Stomach (tissue), 9 donors: ENCODE data around the gene EFHC2. TPM values are rescaled to one million over a fixed set of nuclear protein-coding genes. Genes with fewer than 3 reads are reported as not detected.

Source experiments
- DNase-seq, 2 donors: peaks; one replicate each; pipeline versions ENCODE4 v3.0.0 to v3.0.0-alpha.2; 2013 to 2019
- H3K27ac ChIP-seq, 5 donors: fragments of 200-600 bp in 4 of 5; sonication (generic) in 4 of 5; one replicate each; pipeline ENCODE4 v1.5.1; 2013 to 2019; ENCODE audit warnings: mild to moderate bottlenecking in 1 of 5, moderate library complexity in 1 of 5
- H3K27me3 ChIP-seq, 3 donors: fragments of 200-600 bp; sonication (generic); one replicate each; pipeline ENCODE4 v1.5.1; 2017 to 2019; ENCODE audit warnings: mixed run types in 1 of 3
- H3K36me3 ChIP-seq, 4 donors: fragments of 200-600 bp; sonication (generic); 1 replicate in 3 of 4; 2 replicates in 1 of 4; pipeline ENCODE4 v1.5.1; 2016 to 2019
- H3K4me1 ChIP-seq, 4 donors: fragments of 200-600 bp; sonication (generic); one replicate each; pipeline ENCODE4 v1.5.1; 2016 to 2019
- H3K4me3 ChIP-seq, 4 donors: fragments of 200-600 bp; sonication (generic) in 3 of 4; one replicate each; pipeline ENCODE4 v1.5.1; 2016 to 2019; ENCODE audit warnings: mild to moderate bottlenecking in 1 of 4
- H3K9me3 ChIP-seq, 4 donors: fragments of 200-600 bp; sonication (generic); one replicate each; pipeline ENCODE4 v1.5.1; 2016 to 2019
- EP300 ChIP-seq: sonication (generic); formaldehyde crosslinking; IDR thresholded peaks from one replicate; pipeline ENCODE4 v1.6.1; 2017; ENCODE audit warnings: antibody characterized with exemption
- POLR2A ChIP-seq, 4 donors: fragments of 450-650 bp; IDR thresholded peaks; one replicate each; pipeline ENCODE4 v1.6.1; 2016; ENCODE audit warnings: antibody characterized with exemption in 4 of 4, control low read depth in 2 of 4, mild to moderate bottlenecking in 1 of 4, moderate library complexity in 1 of 4
- POLR2AphosphoS5 ChIP-seq, 3 donors: sonication (generic); formaldehyde crosslinking; IDR thresholded peaks; one replicate each; pipeline ENCODE4 v1.6.1; 2016; ENCODE audit warnings: antibody characterized with exemption in 3 of 3
- WGBS, 5 donors: extraction: QIAGEN DNeasy Blood & Tissue Kit in 3 of 5; methylation state at CpG; one replicate each; pipeline versions ENCODE4 v1.1.5 to v1.1.7; 2013 to 2018; 5-methylcytosine and 5-hydroxymethylcytosine counted together
- intact Hi-C: fragments of 100-400 bp; cut with DNase I; formaldehyde crosslinking; loops from one replicate; pipeline ENCODE4 v1.15.1; 2023; ENCODE audit warnings: low total_unique reads
- polyA plus RNA-seq, 3 donors: library from polyadenylated mRNA; stranded (reverse); fragments of 200-250 nt; gene quantifications; one replicate each; pipeline ENCODE4 v1.2.3, GENCODE V29; 2013
- total RNA-seq, 5 donors: library from RNA; depleted of rRNA; stranded (reverse); fragments of >200 nt; gene quantifications; one replicate each; pipeline versions ENCODE4 v1.1.0 to v1.2.3, GENCODE V29; 2014 to 2016
- TF ChIP-seq, protein P1 (sequence below), 7 experiments: fragments of 450-650 bp in 4 of 7; fragments of 200-600 bp in 3 of 7; sonication (generic) in 3 of 7; IDR thresholded peaks; one replicate each; pipeline ENCODE4 v1.5.1; 2016 to 2019; ENCODE audit warnings: antibody characterized with exemption in 7 of 7, control low read depth in 2 of 7, mild to moderate bottlenecking in 1 of 7
- donor health status: healthy with polysubstance abuse.
- donor health status: Bipolar disorder and iron deficiency.
- donor health status: healthy.

Gene EFHC2
- total and polyA plus RNA-seq, 8 donors, result 0.37 to 10.0 (median 1.5) TPM; not detected in 1

GRCh38 chrX:44099366-44099765 lies 244.1 kb downstream of the EFHC2 start:
- Histone ChIP-seq H3K36me3 (no peaks in the 10 kb centered on the region), H3K27ac (no peak overlapping the region), H3K4me1 (no peaks in the 10 kb centered on the region), H3K27me3 (peaks cover 0 to 11% (median 0%) of the 10 kb centered on the region in 3 donors), H3K9me3 (no peaks in the 10 kb centered on the region), H3K4me3 (no peak overlapping the region)
- TF ChIP-seq, protein P1, sequence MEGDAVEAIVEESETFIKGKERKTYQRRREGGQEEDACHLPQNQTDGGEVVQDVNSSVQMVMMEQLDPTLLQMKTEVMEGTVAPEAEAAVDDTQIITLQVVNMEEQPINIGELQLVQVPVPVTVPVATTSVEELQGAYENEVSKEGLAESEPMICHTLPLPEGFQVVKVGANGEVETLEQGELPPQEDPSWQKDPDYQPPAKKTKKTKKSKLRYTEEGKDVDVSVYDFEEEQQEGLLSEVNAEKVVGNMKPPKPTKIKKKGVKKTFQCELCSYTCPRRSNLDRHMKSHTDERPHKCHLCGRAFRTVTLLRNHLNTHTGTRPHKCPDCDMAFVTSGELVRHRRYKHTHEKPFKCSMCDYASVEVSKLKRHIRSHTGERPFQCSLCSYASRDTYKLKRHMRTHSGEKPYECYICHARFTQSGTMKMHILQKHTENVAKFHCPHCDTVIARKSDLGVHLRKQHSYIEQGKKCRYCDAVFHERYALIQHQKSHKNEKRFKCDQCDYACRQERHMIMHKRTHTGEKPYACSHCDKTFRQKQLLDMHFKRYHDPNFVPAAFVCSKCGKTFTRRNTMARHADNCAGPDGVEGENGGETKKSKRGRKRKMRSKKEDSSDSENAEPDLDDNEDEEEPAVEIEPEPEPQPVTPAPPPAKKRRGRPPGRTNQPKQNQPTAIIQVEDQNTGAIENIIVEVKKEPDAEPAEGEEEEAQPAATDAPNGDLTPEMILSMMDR (IDR thresholded peaks at IDR 0.05), result no peak
- no peak for TF ChIP-seq POLR2A (IDR thresholded peaks at IDR 0.05)
- no peak for TF ChIP-seq POLR2AphosphoS5 (IDR thresholded peaks at IDR 0.05)
- TF ChIP-seq EP300, result no peak
- WGBS, 5 donors, result 71 to 81% (median 74%) methylated on average over 2 of the region's 2 CpGs
- intact Hi-C loops, result no loop called here
- DNase-seq, result no peak

Other genes with a start within 250 kb of the EFHC2 start
- 10 to 100 TPM in 2 of 5 donors, 1 to 10 TPM in 2, not detected in 1; 3.1 to 19.8 (median 11.2) TPM for gene FUNDC1, start 199.2 kb upstream of the EFHC2 start, total RNA-seq
- 10 to 100 TPM; 22.9 to 35.4 (median 23.2) TPM for gene FUNDC1, start 199.2 kb upstream of the EFHC2 start, polyA plus RNA-seq